ENCODE measurements around the gene GPNMB. TPM values are rescaled to one million over a fixed set of nuclear protein-coding genes. Genes with fewer than 3 reads are reported as not detected.

The GPNMB gene
- total RNA-seq, 1 experiment from 2014 or later: 1.2 TPM

DNA sequence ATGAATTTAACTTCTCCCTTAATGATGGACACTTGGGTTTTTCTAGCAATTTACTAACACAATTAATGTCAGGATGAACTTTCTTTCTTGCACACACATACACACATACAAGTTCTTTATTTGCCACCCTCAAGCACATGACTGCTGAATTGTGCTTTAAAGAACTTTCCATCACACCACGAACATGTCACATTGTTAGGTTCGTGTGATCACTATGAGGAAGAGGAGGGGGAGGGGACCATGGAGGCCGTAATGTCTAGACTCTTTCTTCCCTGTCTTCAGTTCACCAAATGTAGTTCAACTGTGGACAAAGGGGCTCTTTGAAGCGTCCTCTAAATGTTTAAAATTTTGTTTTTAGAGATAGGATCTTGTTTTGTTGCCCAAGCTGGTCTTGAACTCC, 33.7 kb upstream of the GPNMB start:
- no peak overlapping the region for H2BK12ac ChIP-seq (ENCODE audit: insufficient read length, low read depth, low read length)
- H3K23ac ChIP-seq (ENCODE audit: insufficient read length, low read depth, low read length): no peak overlapping the region
- no peak overlapping the region for H3K14ac ChIP-seq (ENCODE audit: insufficient read depth, low read length)
- H4K91ac ChIP-seq (ENCODE audit: insufficient read length, low read depth, low read length): no peak overlapping the region
- no peaks in the 10 kb centered on the region for H3K79me1 ChIP-seq (ENCODE audit: insufficient read depth, low read depth, low read length, poor library complexity, severe bottlenecking)
- H4K8ac ChIP-seq (replicated peaks; ENCODE audit: insufficient read length, low read depth, low read length): no peak overlapping the region
- no peak overlapping the region for H3K4me2 ChIP-seq (ENCODE audit: insufficient read depth, insufficient read length, low read length)
- no peaks in the 10 kb centered on the region for H3K9me3 Mint-ChIP-seq
- H2BK15ac ChIP-seq (ENCODE audit: low read depth, low read length): no peak overlapping the region
- no peak overlapping the region for H3K56ac ChIP-seq (ENCODE audit: insufficient read length, low read depth, low read length)
- no peak overlapping the region for H3K27ac ChIP-seq (ENCODE audit: insufficient read length, low read depth, low read length)
- no peak for DNase-seq
- H3K27ac Mint-ChIP-seq: no peak overlapping the region
- TF ChIP-seq, protein P1, sequence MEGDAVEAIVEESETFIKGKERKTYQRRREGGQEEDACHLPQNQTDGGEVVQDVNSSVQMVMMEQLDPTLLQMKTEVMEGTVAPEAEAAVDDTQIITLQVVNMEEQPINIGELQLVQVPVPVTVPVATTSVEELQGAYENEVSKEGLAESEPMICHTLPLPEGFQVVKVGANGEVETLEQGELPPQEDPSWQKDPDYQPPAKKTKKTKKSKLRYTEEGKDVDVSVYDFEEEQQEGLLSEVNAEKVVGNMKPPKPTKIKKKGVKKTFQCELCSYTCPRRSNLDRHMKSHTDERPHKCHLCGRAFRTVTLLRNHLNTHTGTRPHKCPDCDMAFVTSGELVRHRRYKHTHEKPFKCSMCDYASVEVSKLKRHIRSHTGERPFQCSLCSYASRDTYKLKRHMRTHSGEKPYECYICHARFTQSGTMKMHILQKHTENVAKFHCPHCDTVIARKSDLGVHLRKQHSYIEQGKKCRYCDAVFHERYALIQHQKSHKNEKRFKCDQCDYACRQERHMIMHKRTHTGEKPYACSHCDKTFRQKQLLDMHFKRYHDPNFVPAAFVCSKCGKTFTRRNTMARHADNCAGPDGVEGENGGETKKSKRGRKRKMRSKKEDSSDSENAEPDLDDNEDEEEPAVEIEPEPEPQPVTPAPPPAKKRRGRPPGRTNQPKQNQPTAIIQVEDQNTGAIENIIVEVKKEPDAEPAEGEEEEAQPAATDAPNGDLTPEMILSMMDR (conservative IDR thresholded peaks at IDR 0.05): no peak
- H4K5ac ChIP-seq (ENCODE audit: insufficient read length, low read depth, low read length): no peak overlapping the region
- H3T11ph ChIP-seq (ENCODE audit: low read length): no peak overlapping the region
- no peak overlapping the region for H2AK5ac ChIP-seq (ENCODE audit: insufficient read length, low read length)
- H3K23me2 ChIP-seq (ENCODE audit: insufficient read length, low read depth, low read length, poor library complexity, severe bottlenecking): no peaks in the 10 kb centered on the region
- H2BK5ac ChIP-seq (ENCODE audit: insufficient read length, low read length): no peak overlapping the region
- no peaks in the 10 kb centered on the region for H3K79me2 ChIP-seq (ENCODE audit: insufficient read depth, low read length)
- H3K27me3 ChIP-seq (ENCODE audit: insufficient read depth, low read length): no peaks in the 10 kb centered on the region
- H3K9me3 ChIP-seq (ENCODE audit: control insufficient read depth, low read depth, low read length): no peaks in the 10 kb centered on the region
- no peak overlapping the region for H2BK120ac ChIP-seq (ENCODE audit: low read depth, low read length, poor library complexity, severe bottlenecking)
- H2AFZ ChIP-seq (ENCODE audit: low read length): no peak overlapping the region
- H3K9ac ChIP-seq (ENCODE audit: extremely low read depth, insufficient read length, low read length): no peak overlapping the region
- WGBS (ENCODE audit: extremely low coverage, insufficient read length, low lambda C conversion rate): no CpG with 5 or more reads among the region's 4 CpGs
- no peak overlapping the region for H3K4ac ChIP-seq (ENCODE audit: low read depth, low read length)
- H3K4me1 Mint-ChIP-seq: peaks cover 1 to 8% of the 10 kb centered on the region in 2 experiments; a peak in 3 of 4 replicates
- no peaks in the 10 kb centered on the region for H3K36me3 Mint-ChIP-seq (ENCODE audit: insufficient read depth in 1 of 3, low read depth in 3 of 3)
- no peak overlapping the region for H3K4me3 Mint-ChIP-seq
- H4K20me1 ChIP-seq (ENCODE audit: control insufficient read depth, insufficient read depth, insufficient read length): no peaks in the 10 kb centered on the region
- H2BK20ac ChIP-seq (ENCODE audit: low read depth, low read length, poor library complexity, severe bottlenecking): no peak overlapping the region
- no peaks in the 10 kb centered on the region for H3K4me1 ChIP-seq (ENCODE audit: insufficient read depth, low read length)
- no peaks in the 10 kb centered on the region for H3K27me3 Mint-ChIP-seq (ENCODE audit: low read depth)
- H3K18ac ChIP-seq (ENCODE audit: insufficient read length, low read depth, low read length): no peak overlapping the region
